ENCODE results near the gene PPP2CA.

DNA sequence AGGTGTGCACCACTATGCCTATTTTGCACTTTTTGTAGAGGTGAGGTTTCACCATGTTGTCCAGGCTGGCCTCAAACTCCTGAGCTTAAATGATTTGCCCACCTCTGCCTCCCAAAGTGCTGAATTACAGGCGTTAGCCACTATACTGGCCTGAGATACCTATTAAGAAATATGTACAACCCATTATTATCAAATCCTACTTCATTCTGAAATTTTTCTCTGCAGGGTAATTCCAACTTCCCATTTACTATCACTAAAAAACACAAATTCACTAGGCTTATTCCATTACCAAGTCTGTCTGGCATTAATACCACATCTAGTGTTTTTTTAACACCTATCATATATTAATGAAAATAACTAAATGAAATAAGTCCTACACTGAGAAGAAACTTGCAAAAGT lies 18.2 kb downstream of the PPP2CA start:
- TF ChIP-seq POLR2A (IDR thresholded peaks at IDR 0.05; ENCODE audit: low read length), result no peak
- no peak for TF ChIP-seq GATA1 (IDR thresholded peaks at IDR 0.05; ENCODE audit: low read depth, low read length)
